Measurements from ENCODE around the gene RNASE8.
"Not testable (repeated sequence)": the region's sequence is repeated elsewhere in the genome, so short reads cannot be mapped to it uniquely, and the experiment has no call there.

Gene RNASE8

DNA sequence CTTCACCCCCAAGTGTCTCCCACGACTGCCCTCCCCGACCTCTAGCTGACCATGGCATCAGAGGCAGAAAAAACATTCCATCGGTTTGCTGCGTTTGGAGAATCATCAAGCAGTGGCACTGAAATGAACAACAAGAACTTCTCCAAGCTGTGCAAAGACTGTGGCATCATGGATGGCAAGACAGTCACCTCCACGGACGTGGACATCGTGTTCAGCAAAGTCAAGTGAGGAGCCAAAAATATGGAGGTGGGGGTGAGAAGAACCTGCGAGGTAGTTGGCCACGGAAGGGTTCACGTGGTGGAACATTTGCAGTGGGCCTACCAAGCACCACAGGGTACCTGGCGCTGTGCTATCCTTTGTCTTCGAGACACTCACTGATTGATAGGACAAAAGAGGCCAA, 27.1 kb upstream of the RNASE8 start:
- no peak for DNase-seq (ENCODE audit: low spot score)

DNA sequence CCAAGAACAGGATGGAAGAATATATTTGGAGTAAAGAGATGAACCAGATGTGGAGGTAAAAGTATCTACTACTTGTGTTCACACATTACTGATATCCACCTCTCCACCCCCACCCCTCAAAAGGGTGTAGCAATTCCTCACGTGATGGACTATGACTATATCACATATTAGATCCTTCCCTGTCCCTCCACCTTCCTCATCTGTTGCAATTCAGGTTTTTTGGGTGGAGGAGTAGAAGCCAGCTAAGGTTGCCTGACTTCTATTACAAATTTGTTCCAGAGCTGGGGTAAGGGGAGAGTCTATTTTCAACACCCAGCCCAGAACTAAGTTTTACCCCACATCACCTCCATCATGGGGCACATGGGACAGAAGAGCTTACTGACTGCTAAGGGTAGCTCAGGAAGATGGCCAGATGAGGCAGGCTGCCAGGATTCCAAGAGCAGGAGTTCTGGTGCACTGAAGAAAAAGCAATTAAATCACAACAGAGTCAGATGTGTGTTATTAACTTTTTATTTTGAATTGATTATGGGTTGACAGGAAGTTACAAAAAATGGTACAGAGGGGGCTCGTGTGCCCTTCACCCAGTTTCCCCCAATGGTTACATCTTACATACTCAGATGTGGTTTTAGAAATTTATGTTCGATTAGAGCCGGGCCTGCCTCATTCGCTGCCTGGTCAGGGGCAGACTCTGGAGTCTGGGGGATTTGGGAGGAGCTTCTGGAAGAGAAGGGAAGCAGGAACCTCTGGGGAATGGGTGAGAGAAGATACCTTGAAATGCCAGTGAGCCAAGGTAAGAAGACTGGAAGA, 25.1 kb upstream of the RNASE8 start:
- DNase-seq (ENCODE audit: low spot score), result no peak

DNA sequence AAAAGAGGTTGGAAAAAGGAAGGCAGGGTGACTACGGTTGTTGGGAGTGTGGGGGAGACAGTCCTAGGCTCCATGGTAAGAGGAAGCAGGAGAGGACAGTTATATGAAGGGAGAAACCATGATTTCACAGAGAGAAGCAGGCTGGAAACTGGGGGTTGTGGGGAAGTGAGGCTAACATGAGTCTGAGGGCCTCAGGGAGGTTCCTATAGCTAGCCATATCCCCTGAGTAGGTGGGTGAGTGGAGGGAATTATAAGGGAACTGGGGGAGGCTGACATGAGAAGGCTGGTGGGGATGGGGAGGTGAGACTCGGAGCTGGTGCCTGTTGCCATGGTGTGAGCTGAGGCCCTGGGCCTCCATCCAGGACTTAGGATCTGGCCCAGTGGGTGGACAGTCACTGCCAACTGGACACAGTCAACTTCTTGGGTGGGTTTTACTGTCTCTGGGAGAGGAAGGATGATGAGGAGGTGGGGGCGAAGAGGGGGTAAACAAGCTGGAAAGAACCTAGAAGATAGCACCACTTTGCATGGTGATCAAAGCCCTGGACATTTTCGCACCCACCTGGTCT, 24.4 kb upstream of the RNASE8 start:
- DNase-seq (ENCODE audit: low spot score), result no peak

DNA sequence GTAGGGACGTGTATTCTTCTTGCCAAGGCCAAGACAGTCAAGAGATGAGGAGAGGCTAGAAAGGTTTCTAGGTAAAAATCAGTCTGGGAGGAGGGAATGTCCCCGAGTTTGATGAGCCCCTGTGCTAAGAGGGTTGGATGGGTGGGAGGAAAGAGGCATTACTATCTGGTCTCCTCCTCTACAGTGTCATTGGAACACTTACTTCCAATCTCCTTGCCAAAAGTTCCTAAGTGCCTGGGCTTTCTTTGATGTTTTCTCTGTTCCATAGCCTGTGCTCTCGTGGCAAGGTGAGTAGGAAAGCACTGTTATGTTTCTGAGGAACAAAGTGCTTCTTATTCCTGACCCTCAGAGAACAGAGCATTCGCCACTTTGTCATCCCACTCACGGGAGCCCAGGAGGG, 22.9 kb upstream of the RNASE8 start, which contains the start of gene RNASE13:
Gene RNASE13, minus strand, starts transcription at position 101 of the 400 bp plus-strand sequence. CDS start 519 bp downstream, outside the sequence.
- DNase-seq (ENCODE audit: low spot score), result no peak

DNA sequence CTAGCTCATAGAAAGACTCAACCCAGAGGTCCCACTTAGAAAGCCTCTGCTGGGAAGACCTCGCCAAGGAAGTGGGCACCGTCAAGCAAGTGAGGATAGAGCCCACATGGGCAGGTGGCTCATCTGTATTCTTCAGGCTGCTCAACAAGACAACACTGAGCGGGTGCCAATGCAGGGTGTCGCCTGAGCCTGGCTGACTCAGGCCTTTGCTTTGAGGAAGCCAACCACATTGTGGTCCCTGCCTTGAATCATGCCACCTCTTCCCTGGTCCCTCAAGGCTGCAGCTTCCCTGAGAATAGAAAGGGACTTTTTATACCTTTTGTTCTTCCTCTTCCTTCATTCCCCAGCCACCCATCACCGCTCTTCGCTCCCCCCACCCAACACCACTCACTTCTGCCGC, 20.9 kb upstream of the RNASE8 start:
- no peak for DNase-seq (ENCODE audit: low spot score)

DNA sequence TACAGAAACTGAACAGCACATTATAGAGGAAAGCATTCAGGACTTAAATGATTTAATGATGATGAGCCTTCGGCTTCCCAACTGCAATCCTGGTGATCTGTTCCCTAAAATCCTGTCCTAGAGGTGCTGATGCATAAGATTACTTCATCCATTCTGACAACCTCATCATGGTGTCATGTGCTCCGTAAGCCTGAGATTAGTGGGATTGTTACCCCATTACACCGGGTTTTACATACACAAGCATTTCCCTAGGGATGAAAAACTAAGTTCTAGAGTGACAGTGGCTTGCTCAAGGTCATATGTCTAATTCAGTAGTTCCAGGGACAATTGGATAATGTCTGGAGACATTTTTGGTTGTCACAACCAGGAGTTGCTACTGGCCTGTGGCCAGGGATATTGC, 20.5 kb upstream of the RNASE8 start:
- no peak for DNase-seq (ENCODE audit: low spot score)

DNA sequence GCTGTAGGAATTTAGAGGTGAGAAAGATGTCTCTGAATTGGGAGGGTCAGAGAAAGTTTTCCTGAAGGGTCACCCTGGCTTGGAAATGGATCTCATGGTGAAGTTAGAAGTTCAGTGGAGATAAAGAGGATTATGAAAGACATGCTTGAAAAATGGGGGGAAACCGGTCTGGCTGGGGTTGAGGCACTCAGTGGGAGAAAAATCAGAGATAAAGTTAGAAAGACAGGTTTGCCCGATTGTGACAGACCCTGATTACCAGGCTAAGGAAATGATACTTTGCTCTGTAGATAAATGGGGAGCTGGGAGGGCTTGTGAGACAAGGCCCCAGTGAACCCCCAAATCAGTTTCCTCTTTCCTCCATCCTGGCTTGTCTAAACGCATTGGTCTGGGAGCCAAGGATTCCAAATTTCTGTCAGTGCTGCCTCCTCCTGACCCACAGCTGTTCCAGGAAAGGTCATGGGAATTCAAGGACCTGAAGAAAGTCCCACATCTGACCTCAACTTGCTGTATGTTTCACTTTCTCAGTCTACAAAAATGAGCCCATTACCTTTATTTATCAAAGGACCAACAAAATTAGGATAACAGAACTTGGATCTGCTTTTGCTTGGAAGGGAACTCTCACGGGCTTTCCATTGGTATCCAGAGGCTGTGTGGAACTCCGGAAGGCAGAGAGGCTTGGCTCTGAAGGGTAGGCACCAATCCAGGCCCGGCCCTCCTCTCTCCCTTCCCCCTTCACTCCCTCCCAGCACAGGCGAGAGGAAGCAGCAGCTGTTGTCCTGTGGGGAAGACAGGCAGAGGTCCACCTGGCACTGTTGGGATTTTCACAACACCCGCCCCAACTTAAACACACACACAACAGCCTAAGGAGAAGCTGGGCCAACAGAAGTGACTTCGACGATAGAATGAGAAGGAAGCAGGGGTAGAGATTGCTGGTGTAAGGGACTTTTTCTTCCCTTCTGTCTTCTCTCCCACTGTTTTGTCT, 18.9 kb upstream of the RNASE8 start:
- DNase-seq (ENCODE audit: low spot score), result no peak

DNA sequence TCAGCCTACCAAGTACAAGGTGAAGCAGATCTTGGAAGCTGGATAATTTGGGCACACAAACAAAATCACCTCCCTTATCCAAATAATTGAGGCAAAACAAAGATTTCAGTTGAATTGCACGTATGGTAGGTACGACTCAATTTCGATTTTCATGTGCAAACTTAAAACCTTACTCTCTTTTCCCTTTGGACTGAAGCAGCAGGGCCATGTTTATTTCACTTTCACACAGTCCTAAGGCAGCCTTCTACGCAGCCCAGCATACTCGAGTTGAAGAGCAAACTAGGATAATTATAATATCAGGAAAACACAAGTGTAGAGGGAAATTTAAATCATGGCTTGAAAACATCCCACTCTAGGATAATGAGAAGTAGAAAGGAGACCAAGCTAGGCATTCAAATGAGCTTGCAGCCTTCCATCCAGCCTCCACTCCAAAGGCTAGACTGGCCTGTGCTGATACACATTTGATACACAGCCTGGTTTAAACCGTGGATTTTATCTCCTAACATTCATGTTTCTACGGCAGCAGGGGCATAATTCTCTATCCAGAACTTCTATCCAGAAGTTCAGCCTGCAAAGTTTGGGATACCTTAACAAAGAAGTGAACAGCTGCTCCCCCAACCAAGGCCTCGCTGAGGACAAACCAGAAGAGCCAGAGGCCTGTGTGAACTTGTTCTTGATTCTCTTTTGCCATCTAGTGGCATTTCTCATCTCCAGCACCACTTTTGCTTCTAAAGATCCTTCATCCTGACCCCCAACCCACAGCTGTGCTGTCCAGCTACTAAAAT, 17.8 kb upstream of the RNASE8 start:
- no peak for DNase-seq (ENCODE audit: low spot score)

DNA sequence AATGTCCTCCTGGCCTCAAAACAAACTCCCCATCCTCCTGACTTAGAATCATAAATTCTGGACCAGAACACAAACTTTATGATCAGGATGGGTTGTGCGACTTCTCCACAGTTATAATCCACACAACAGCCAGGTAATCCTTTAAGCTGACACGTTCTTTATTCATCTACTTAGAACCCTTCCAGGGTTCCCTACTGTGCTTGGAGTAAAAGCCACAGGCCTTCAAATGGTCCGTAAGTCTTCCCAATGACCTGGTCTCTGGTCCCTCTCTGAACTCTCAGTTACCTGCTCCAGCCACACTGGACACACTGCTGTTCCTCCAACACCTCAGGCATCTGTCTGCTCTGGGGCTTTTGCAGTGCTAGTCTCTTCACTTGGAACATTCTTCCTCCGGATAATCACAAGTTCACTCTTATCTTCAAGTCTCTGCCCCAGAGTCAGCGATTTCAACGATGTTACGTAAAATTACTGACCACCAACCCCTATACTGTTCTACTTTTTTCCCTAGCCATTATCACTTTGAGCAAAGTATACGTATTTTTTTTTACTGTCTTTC, 17.2 kb upstream of the RNASE8 start:
- DNase-seq (ENCODE audit: low spot score), result no peak

DNA sequence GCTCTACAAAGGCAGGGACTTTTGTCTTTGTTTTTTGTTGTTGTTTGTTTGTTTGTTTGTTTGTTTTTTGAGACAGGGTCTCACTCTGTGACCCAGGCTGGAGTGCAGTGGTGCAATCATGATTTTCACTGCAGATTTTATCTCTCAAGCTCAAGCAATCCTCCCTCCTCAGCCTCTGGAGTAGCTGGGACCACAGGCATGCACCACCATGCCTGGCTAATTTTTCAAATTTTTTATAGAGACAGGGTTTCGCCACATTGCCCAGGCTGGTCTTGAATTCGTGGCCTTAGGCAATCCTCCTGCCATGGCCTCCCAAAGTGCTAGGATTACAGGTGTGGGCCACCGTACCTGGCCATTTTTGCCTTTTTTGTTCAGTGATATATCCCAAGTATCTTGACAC, 16.7 kb upstream of the RNASE8 start:
- not testable (repeated sequence) for DNase-seq (ENCODE audit: low spot score)

DNA sequence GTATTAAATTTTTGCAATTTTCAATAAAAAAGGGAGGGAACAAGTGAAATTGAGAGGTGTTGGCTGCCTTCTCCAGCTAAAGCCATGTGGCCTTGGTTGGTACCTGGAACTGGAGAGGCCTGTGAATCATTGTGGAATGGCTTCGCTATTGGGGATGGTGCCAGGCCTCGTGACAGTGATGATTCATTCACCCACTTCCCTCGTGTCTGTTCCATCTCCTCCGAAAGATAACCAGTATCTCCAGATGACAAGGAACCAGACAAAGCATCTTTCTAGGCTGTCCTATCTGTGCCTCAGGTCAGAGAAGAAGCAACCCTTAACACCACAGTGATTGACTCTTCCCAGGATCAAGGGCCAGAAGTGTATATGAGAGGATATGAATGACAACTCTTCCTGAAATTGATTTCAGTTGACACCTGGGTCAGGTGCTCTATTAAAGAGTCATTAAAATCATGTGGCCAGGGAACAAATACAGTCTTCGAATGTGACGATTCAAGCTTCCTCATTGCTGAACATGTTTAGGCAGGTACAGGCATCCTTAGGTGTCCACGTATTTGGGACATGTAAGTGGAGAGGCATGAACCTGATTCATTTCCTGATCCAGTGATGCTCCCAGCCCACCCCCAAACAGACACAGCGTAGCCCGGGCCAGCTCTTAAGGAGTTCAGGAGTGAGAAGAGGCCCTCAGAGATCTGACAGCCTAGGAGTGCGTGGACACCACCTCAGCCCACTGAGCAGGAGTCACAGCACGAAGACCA, 15.8 kb upstream of the RNASE8 start, which contains the start of gene RNASE7:
Gene RNASE7, plus strand, starts transcription at position 687 of the 758 bp plus-strand sequence. CDS start 631 bp downstream, outside the sequence.
- no peak for DNase-seq (ENCODE audit: low spot score)

DNA sequence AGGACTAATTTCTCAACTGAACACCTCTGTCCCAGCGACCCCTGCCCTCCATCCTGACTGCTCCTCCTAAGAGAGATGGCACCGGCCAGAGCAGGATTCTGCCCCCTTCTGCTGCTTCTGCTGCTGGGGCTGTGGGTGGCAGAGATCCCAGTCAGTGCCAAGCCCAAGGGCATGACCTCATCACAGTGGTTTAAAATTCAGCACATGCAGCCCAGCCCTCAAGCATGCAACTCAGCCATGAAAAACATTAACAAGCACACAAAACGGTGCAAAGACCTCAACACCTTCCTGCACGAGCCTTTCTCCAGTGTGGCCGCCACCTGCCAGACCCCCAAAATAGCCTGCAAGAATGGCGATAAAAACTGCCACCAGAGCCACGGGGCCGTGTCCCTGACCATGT, 14.7 kb upstream of the RNASE8 start:
- no peak for DNase-seq (ENCODE audit: low spot score)

DNA sequence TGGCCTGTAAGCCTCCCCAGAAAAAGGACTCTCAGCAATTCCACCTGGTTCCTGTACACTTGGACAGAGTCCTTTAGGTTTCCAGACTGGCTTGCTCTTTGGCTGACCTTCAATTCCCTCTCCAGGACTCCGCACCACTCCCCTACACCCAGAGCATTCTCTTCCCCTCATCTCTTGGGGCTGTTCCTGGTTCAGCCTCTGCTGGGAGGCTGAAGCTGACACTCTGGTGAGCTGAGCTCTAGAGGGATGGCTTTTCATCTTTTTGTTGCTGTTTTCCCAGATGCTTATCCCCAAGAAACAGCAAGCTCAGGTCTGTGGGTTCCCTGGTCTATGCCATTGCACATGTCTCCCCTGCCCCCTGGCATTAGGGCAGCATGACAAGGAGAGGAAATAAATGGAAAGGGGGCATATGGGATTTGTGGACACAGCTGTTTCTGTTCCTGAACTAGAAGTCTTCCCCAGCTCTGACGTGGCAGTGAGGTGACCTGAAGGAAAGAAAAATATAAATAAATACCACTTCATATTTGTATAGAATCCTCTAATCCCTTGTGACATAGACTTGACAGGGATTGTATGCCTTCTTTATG, 14.1 kb upstream of the RNASE8 start:
- no peak for DNase-seq (ENCODE audit: low spot score)

DNA sequence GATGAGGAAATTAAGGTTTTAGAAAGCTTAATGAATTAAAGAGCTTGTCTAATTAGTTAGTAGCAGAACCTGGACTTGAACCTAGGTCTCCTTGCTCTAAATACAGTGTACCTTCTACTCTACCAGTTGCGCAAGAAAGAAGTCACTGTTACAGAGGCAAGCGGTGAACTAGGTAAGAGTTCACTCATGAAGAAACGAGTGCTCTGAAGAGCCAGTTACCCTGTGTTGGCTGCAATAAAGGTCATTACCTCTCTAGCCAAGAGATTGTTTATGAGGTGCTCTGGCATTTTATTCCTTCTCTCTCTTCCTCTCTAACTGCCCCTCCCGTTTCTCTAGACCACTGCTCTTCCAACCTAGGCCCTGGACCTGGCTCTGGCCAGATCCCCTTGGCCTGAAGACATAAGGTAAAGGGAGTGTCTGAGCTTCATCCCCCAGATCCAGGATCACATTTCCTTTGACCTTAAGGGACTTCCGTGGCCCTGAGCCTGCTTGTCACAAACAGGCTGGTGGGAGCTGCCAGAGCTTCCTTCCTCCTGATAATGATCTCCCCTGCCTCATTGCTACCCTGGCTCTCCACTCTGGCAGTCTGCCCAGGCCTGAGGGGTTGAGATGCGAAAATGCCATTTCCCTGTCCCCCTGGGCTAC, 13.5 kb upstream of the RNASE8 start:
- no peak for DNase-seq (ENCODE audit: low spot score)

DNA sequence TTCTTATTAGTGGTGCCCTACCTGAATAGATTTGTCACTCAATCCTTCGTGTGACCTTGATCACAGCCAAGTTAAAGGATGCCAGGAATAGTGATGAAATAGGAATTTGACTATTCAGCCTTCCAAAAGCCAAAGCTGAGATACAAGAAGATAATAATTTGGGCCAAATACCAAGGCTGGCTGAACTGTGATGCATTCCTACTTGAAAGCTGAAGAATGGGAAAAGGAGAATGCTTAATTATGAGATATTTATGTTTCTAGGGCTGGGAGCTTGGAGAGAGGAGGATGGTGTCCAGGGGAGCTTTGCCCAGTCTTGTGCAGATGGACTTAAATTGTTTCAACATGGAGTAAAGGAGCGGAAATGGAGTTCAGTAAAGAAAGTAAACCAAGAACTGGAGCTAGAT, 10.2 kb upstream of the RNASE8 start:
- no peak for DNase-seq (ENCODE audit: low spot score)

DNA sequence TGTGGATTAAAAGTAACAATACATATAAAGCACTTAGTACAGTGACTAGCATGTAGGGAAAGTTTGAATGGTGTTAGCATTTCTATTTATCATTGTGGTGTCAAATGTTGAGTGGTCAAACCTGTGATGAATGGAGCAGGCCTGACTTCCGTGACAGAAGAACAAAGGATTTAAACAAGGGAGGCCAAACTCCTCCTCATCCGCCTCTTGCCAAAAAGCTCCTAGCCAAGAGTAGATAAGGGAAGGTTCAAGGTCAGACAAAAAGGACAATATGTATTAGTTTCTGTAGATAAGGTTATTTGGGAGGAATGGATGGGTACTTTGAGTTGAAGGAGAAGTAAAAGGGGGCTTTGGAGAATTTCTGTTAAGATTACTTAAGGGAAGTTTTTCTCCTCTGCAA, 9.0 kb upstream of the RNASE8 start:
- no peak for DNase-seq (ENCODE audit: low spot score)

DNA sequence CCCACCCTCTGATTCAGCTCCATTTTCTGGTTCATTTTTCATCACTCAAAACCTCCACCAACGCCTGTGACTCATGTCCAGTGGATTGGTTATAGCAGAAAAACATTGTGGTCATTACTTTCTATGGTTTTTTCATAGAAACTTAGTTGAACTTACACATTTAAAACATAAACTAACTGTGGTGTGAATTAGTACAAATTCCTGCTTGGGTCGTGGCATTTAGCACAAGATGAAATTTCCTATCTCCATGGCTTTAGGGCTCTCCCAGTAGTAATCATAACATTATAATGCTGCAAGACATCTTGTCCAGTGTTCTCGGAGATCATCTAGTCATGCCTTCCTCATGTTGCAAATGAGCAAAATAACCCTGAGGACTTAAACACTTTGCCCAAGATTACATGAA, 8.3 kb upstream of the RNASE8 start:
- DNase-seq (ENCODE audit: low spot score), result no peak

DNA sequence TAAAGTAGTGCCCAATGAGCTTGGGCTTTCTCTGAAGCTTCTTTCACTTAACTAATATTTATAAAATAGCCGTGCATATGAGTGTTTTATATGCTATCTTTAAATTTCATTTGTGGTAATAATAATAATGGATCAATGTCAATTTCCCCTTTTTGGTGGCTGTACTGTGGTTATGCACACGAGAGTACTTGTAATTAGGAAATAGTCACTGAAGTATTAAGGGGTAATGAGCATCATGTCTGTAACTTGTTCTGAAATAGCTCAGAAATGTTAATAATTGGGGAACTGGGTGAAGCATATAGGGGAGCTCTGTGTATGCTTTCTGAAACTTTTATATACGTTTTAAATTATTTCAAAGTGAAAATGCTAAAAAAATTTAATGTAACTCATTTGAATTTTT, 7.0 kb upstream of the RNASE8 start:
- no peak for DNase-seq (ENCODE audit: low spot score)

Data from germinal center (tissue), 1 donor.